Measurements from ENCODE around the gene CD160. TPM values are rescaled to one million over a fixed set of nuclear protein-coding genes. Genes with fewer than 3 reads are reported as not detected.
"Not testable (repeated sequence)": the region's sequence is repeated elsewhere in the genome, so short reads cannot be mapped to it uniquely, and the experiment has no call there.

CD160 gene
- polyA plus RNA-seq, 3 donors, result 0.01 to 1.4 (median 0.16) TPM

GRCh38 chr1:145759721-145760120 lies 40.4 kb downstream of the CD160 start:
- H3K4me3 Mint-ChIP-seq, result no peak overlapping the region
- no peak overlapping the region for H3K27ac Mint-ChIP-seq
- no peaks in the 10 kb centered on the region for H3K4me1 ChIP-seq (ENCODE audit: control insufficient read depth in 1 of 2, insufficient read depth in 2 of 2, low read length in 2 of 2)
- H3K9ac ChIP-seq (ENCODE audit: insufficient read depth, low read length, poor library complexity, severe bottlenecking), result no peak overlapping the region
- peaks cover 70 to 79% of the 10 kb centered on the region in 2 donors for H3K36me3 Mint-ChIP-seq
- H3K27me3 Mint-ChIP-seq (ENCODE audit: low read depth in 3 of 3), result peaks cover 0 to 2% (median 1%) of the 10 kb centered on the region in 3 donors
- no peak overlapping the region for H3K4me2 ChIP-seq (replicated peaks; ENCODE audit: extremely low read depth, low read length, poor library complexity, severe bottlenecking)
- no peak overlapping the region for H3K4me3 ChIP-seq (replicated peaks in 1 of 3; ENCODE audit: low read depth in 2 of 3, low read length in 3 of 3)
- H3K9me3 ChIP-seq (replicated peaks in 1 of 2; ENCODE audit: control insufficient read depth in 1 of 2, insufficient read depth in 1 of 2, low read length in 2 of 2), result peaks cover 17 to 18% of the 10 kb centered on the region in 2 donors
- H3K9me3 Mint-ChIP-seq, result peaks cover 23 to 30% (median 23%) of the 10 kb centered on the region in 7 donors
- DNase-seq, result no peak
- H3K36me3 ChIP-seq (replicated peaks in 1 of 2; ENCODE audit: control insufficient read depth in 1 of 2, insufficient read depth in 2 of 2, low read length in 2 of 2), result peaks cover 24 to 83% of the 10 kb centered on the region in 2 donors
- 100% methylated on average over 1 of the region's 1 CpG for WGBS (ENCODE audit: insufficient coverage)
- H3K4me1 Mint-ChIP-seq, result no peaks in the 10 kb centered on the region
- no peaks in the 10 kb centered on the region for H3K27me3 ChIP-seq (ENCODE audit: control insufficient read depth in 2 of 2, insufficient read depth in 2 of 2, low read length in 2 of 2)
- no peaks in the 10 kb centered on the region for H4K20me1 ChIP-seq (ENCODE audit: insufficient read depth, low read length)
- no peaks in the 10 kb centered on the region for H3K79me2 ChIP-seq (ENCODE audit: insufficient read depth, low read length)
- intact Hi-C loops (cut with micrococcal nuclease), result no loop called here
- TF ChIP-seq CTCF (IDR thresholded peaks at IDR 0.05), result no peak
- no peak overlapping the region for H2AFZ ChIP-seq (ENCODE audit: insufficient read depth, low read depth, low read length, poor library complexity, severe bottlenecking)
- H3K27ac ChIP-seq (ENCODE audit: low read depth in 1 of 2, low read length in 2 of 2), result no peak overlapping the region

GRCh38 chr1:145760395-145760949 lies 41.2 kb downstream of the CD160 start:
- H3K27ac ChIP-seq (ENCODE audit: low read depth in 1 of 2, low read length in 2 of 2); H3K4me1 ChIP-seq (ENCODE audit: control insufficient read depth in 1 of 2, insufficient read depth in 2 of 2, low read length in 2 of 2); H3K4me2 ChIP-seq (replicated peaks; ENCODE audit: extremely low read depth, low read length, poor library complexity, severe bottlenecking); H3K4me1 Mint-ChIP-seq; H3K79me2 ChIP-seq (ENCODE audit: insufficient read depth, low read length); H3K4me3 ChIP-seq (replicated peaks in 1 of 3; ENCODE audit: low read depth in 2 of 3, low read length in 3 of 3); H3K27me3 ChIP-seq (ENCODE audit: control insufficient read depth in 2 of 2, insufficient read depth in 2 of 2, low read length in 2 of 2); H3K4me3 Mint-ChIP-seq; intact Hi-C loops (cut with micrococcal nuclease); DNase-seq; H3K27me3 Mint-ChIP-seq (ENCODE audit: low read depth in 3 of 3); H2AFZ ChIP-seq (ENCODE audit: insufficient read depth, low read depth, low read length, poor library complexity, severe bottlenecking); H3K27ac Mint-ChIP-seq; H4K20me1 ChIP-seq (ENCODE audit: insufficient read depth, low read length); H3K9ac ChIP-seq (ENCODE audit: insufficient read depth, low read length, poor library complexity, severe bottlenecking): not testable (repeated sequence)
- Histone ChIP-seq H3K36me3 (replicated peaks in 1 of 2; ENCODE audit: control insufficient read depth in 1 of 2, insufficient read depth in 2 of 2, low read length in 2 of 2) (peaks cover 21 to 80% of the 10 kb centered on the region in 2 donors), H3K9me3 (replicated peaks in 1 of 2; ENCODE audit: control insufficient read depth in 1 of 2, insufficient read depth in 1 of 2, low read length in 2 of 2) (peaks cover 17 to 18% of the 10 kb centered on the region in 2 donors)
- H3K36me3 Mint-ChIP-seq, result peaks cover 65 to 73% of the 10 kb centered on the region in 2 donors
- WGBS (ENCODE audit: insufficient coverage), result no CpG with 5 or more reads among the region's 4 CpGs
- peaks cover 23 to 32% (median 25%) of the 10 kb centered on the region in 7 donors for H3K9me3 Mint-ChIP-seq

GRCh38 chr1:145761498-145761897 lies 42.2 kb downstream of the CD160 start:
- H2AFZ ChIP-seq (ENCODE audit: insufficient read depth, low read depth, low read length, poor library complexity, severe bottlenecking); H3K4me1 Mint-ChIP-seq; DNase-seq; H3K27me3 Mint-ChIP-seq (ENCODE audit: low read depth in 3 of 3); H3K4me2 ChIP-seq (replicated peaks; ENCODE audit: extremely low read depth, low read length, poor library complexity, severe bottlenecking); H3K4me1 ChIP-seq (ENCODE audit: control insufficient read depth in 1 of 2, insufficient read depth in 2 of 2, low read length in 2 of 2); intact Hi-C loops (cut with micrococcal nuclease); H3K27ac Mint-ChIP-seq; H3K27me3 ChIP-seq (ENCODE audit: control insufficient read depth in 2 of 2, insufficient read depth in 2 of 2, low read length in 2 of 2); H3K4me3 Mint-ChIP-seq; H3K9ac ChIP-seq (ENCODE audit: insufficient read depth, low read length, poor library complexity, severe bottlenecking); H3K79me2 ChIP-seq (ENCODE audit: insufficient read depth, low read length); H3K4me3 ChIP-seq (replicated peaks in 1 of 3; ENCODE audit: low read depth in 2 of 3, low read length in 3 of 3); H4K20me1 ChIP-seq (ENCODE audit: insufficient read depth, low read length); H3K27ac ChIP-seq (ENCODE audit: low read depth in 1 of 2, low read length in 2 of 2): not testable (repeated sequence)
- peaks cover 23 to 76% of the 10 kb centered on the region in 2 donors for H3K36me3 ChIP-seq (replicated peaks in 1 of 2; ENCODE audit: control insufficient read depth in 1 of 2, insufficient read depth in 2 of 2, low read length in 2 of 2)
- peaks cover 61 to 63% of the 10 kb centered on the region in 2 donors for H3K36me3 Mint-ChIP-seq
- peaks cover 17 to 18% of the 10 kb centered on the region in 2 donors for H3K9me3 ChIP-seq (replicated peaks in 1 of 2; ENCODE audit: control insufficient read depth in 1 of 2, insufficient read depth in 1 of 2, low read length in 2 of 2)
- H3K9me3 Mint-ChIP-seq, result peaks cover 23 to 35% (median 25%) of the 10 kb centered on the region in 7 donors
- 98% methylated on average over 11 of the region's 11 CpGs for WGBS (ENCODE audit: insufficient coverage)

- H3K27me3 ChIP-seq (ENCODE audit: control insufficient read depth in 2 of 2, insufficient read depth in 2 of 2, low read length in 2 of 2); H3K27ac ChIP-seq (ENCODE audit: low read depth in 1 of 2, low read length in 2 of 2); H4K20me1 ChIP-seq (ENCODE audit: insufficient read depth, low read length); H3K79me2 ChIP-seq (ENCODE audit: insufficient read depth, low read length); H3K4me3 ChIP-seq (replicated peaks in 1 of 3; ENCODE audit: low read depth in 2 of 3, low read length in 3 of 3); H3K4me3 Mint-ChIP-seq; H3K4me2 ChIP-seq (replicated peaks; ENCODE audit: extremely low read depth, low read length, poor library complexity, severe bottlenecking); DNase-seq; H3K27ac Mint-ChIP-seq; H3K4me1 ChIP-seq (ENCODE audit: control insufficient read depth in 1 of 2, insufficient read depth in 2 of 2, low read length in 2 of 2); H3K9ac ChIP-seq (ENCODE audit: insufficient read depth, low read length, poor library complexity, severe bottlenecking); intact Hi-C loops (cut with micrococcal nuclease); H2AFZ ChIP-seq (ENCODE audit: insufficient read depth, low read depth, low read length, poor library complexity, severe bottlenecking); H3K27me3 Mint-ChIP-seq (ENCODE audit: low read depth in 3 of 3); H3K4me1 Mint-ChIP-seq: not testable (repeated sequence)
- no CpG with 5 or more reads among the region's 2 CpGs for WGBS (ENCODE audit: insufficient coverage)
- peaks cover 23 to 72% of the 10 kb centered on the region in 2 donors for H3K36me3 ChIP-seq (replicated peaks in 1 of 2; ENCODE audit: control insufficient read depth in 1 of 2, insufficient read depth in 2 of 2, low read length in 2 of 2)
- peaks cover 17 to 18% of the 10 kb centered on the region in 2 donors for H3K9me3 ChIP-seq (replicated peaks in 1 of 2; ENCODE audit: control insufficient read depth in 1 of 2, insufficient read depth in 1 of 2, low read length in 2 of 2)
- peaks cover 23 to 35% (median 25%) of the 10 kb centered on the region in 7 donors for H3K9me3 Mint-ChIP-seq
- H3K36me3 Mint-ChIP-seq, result peaks cover 58 to 59% of the 10 kb centered on the region in 2 donors
These were observed 42.7 kb downstream of the CD160 start for GRCh38 chr1:145762001-145762400.
